Activated CD4-positive, alpha-beta memory T cell treated with anti-CD3 and anti-CD28 coated beads for 36 hours (primary cell): ENCODE data around the gene PRDX1. TPM values are rescaled to one million over a fixed set of nuclear protein-coding genes. Genes with fewer than 3 reads are reported as not detected.

ENCODE experiments used
- CTCF ChIA-PET: fragments of 350-600 bp; sonication (Branson Sonifier 250); formaldehyde crosslinking; loops from one replicate; lab custom pipeline; 2021; ENCODE audit warnings: antibody characterized with exemption, inconsistent platforms; lab: Charles Lee
- POLR2A ChIA-PET: fragments of 350-600 bp; sonication (Branson Sonifier 250); formaldehyde crosslinking; loops from one replicate; lab custom pipeline; 2021; ENCODE audit warnings: antibody characterized with exemption; lab: Charles Lee
- DNase-seq: peaks from one replicate; pipeline ENCODE4 v3.0.0-alpha.2; 2020
- H3K27ac Mint-ChIP-seq: one replicate; pipeline ENCODE4 v1.8.0; 2021; ENCODE audit warnings: mixed read lengths
- H3K27me3 Mint-ChIP-seq: one replicate; pipeline ENCODE4 v1.8.0; 2021; ENCODE audit warnings: mixed read lengths
- H3K36me3 Mint-ChIP-seq: one replicate; pipeline ENCODE4 v1.8.0; 2021; ENCODE audit warnings: mixed read lengths
- H3K4me1 Mint-ChIP-seq: one replicate; pipeline ENCODE4 v1.8.0; 2021; ENCODE audit warnings: low read depth, mixed read lengths
- H3K4me3 Mint-ChIP-seq: one replicate; pipeline ENCODE4 v1.8.0; 2021; ENCODE audit warnings: mild to moderate bottlenecking, mixed read lengths
- H3K9me3 Mint-ChIP-seq: one replicate; pipeline ENCODE4 v1.8.0; 2021; ENCODE audit warnings: mixed read lengths
- intact Hi-C: fragments of 100-400 bp; cut with micrococcal nuclease; formaldehyde crosslinking; loops from one replicate; pipeline ENCODE4 v1.15.1; 2023
- total RNA-seq, 2 experiments: library from RNA; stranded (reverse); gene quantifications; one replicate each; pipeline ENCODE4 v1.2.3, GENCODE V29; 2021

Gene PRDX1
- total RNA-seq, 2 experiments from 2014 or later = 479 to 481 TPM

DNA sequence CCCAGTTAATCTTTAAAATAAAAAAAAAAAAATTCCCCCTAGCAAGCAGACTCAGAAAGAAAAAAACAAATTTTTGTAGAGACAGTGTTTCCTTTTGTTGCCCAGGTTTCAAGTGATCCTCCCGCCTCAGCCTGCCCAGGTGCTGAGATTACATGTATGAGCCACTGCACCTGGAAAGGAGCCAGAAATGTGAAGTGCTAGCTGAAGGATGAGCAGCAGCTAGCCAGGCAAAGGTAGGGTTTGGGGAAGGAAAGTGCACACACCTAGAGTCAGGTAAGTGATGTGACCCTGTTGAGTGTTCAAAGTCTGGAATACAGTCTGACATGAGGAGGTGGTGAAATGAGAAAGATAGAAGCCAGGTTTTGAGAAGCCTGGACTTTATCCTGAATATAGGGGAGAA lies 30.6 kb upstream of the PRDX1 start:
- H3K27me3 Mint-ChIP-seq = no peaks in the 10 kb centered on the region

DNA sequence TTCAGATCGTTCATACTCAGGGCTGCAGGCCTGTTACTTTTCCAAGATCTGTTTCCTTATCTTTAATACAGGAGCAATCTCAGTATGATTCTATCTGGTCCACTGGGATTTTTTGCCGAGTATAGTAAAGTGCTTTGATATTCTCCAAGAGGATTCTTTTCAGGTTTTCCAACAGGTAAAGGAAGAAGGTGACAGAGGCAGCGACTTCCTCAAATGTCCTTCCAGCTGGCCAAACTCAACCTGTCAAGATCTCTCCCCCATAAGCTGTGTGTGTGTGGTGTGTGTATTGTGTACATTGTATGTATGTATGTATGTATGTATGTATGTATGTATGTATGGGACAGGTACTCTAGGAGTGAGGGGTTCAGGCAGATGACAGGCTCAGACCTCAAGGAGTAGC lies 30.0 kb upstream of the PRDX1 start:
- ChIA-PET CTCF (interaction anchor here (0.8 to 2.2 kb wide), 9 partner anchors 16 to 248 kb away, joined by 3 to 22 read pairs (median 3); partner anchors contain the start of genes NASP and PRDX1), POLR2A (interaction anchor here (0.6 to 2.1 kb wide), 9 partner anchors 16 to 212 kb away, joined by 3 to 42 read pairs (median 6); partner anchors contain the start of genes CCDC163, MMACHC, NASP and PRDX1)
- no peak for DNase-seq
- Mint-ChIP-seq H3K27ac (peak overlapping the region; percentile 91), H3K36me3 (peaks cover 13% of the 10 kb centered on the region), H3K27me3 (no peaks in the 10 kb centered on the region), H3K4me1 (peaks cover 23% of the 10 kb centered on the region), H3K4me3 (peak overlapping the region; percentile 94), H3K9me3 (no peaks in the 10 kb centered on the region)
- intact Hi-C loops = loop anchor here (1.0 to 2.0 kb wide), 4 partner anchors 19 to 51 kb away; partner anchors contain the start of genes CCDC163 and MMACHC

More for the DNA sequence above, 30.6 kb upstream of the PRDX1 start:
- CTCF ChIA-PET = interaction anchor here (1.4 to 2.2 kb wide), 3 partner anchors 17 to 40 kb away, joined by 3 to 22 read pairs (median 13); no protein-coding TSS in a partner anchor
- Mint-ChIP-seq H3K36me3 (peaks cover 13% of the 10 kb centered on the region), H3K27ac (no peak overlapping the region), H3K4me3 (peak overlapping the region; percentile 94), H3K4me1 (peaks cover 25% of the 10 kb centered on the region), H3K9me3 (no peaks in the 10 kb centered on the region)
- DNase-seq = peak; percentile 33
- POLR2A ChIA-PET = no interaction called here
- intact Hi-C loops = no loop called here

DNA sequence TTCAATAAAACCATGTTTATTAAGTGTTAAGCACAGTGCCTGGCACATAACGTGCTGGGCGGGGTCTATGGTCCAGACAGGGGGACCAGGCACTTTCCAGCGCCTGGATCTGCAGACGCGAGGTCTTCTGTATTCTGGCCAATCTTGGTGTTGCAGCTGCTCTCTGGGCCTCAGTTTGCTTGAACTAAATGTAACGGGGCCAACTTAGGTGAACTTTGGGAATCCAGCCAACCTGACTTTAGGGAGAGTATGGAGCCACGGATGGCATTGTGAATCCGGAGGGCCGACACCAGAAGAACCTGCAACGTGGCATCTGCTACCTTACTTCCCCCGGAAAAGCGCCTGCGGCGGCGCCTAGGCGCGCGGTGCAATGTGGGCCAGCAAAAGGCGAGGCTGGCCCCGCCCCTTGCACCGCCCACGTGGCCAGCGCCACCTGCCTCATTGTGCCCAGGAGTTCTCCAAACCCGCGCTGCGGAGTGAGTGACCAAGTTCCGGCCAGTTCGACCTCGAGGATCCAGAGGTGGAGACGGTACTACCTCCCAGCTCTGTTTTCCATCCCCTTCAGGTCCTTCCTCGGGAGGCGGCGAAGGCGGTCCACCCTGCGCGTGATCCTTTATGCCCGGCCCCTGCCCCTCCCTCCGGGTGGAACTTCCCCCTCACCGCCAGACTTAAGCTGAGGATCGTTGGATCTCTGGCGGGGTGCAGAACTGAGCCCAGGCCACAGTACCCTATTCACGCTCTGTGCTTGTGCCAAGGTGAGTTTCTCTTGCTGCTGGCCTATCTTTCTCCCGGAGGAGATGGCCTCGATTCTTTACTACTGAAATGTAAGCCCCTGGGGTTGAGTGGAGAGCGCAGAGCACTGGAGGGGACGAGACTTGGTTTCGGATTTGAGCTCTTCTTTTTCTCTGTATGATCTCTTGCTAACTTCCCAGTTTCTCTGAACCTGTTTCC lies 29.0 kb upstream of the PRDX1 start, which contains the start of gene AKR1A1:
Gene AKR1A1 (plus strand): TSS at position 426 of the 951 bp plus-strand sequence. CDS start 10,969 bp downstream, outside the sequence.
- Mint-ChIP-seq H3K4me1 (peaks cover 19% of the 10 kb centered on the region), H3K36me3 (peaks cover 10% of the 10 kb centered on the region), H3K4me3 (peak within 1 kb of the TSS; percentile 94), H3K9me3 (no peaks in the 10 kb centered on the region), H3K27me3 (no peaks in the 10 kb centered on the region), H3K27ac (peak within 1 kb of the TSS; percentile 91)
- ChIA-PET CTCF (interaction anchor here (0.8 to 2.2 kb wide), 11 partner anchors 10 to 247 kb away, joined by 3 to 22 read pairs (median 3); partner anchors contain the start of genes NASP and PRDX1), POLR2A (interaction anchor here (0.6 to 2.1 kb wide), 10 partner anchors 17 to 211 kb away, joined by 3 to 42 read pairs (median 6); partner anchors contain the start of genes CCDC163, MMACHC, NASP and PRDX1)
- intact Hi-C loops = loop anchor here (1.0 to 2.0 kb wide), 4 partner anchors 20 to 50 kb away; partner anchors contain the start of genes CCDC163 and MMACHC
- DNase-seq = peak; percentile 92

DNA sequence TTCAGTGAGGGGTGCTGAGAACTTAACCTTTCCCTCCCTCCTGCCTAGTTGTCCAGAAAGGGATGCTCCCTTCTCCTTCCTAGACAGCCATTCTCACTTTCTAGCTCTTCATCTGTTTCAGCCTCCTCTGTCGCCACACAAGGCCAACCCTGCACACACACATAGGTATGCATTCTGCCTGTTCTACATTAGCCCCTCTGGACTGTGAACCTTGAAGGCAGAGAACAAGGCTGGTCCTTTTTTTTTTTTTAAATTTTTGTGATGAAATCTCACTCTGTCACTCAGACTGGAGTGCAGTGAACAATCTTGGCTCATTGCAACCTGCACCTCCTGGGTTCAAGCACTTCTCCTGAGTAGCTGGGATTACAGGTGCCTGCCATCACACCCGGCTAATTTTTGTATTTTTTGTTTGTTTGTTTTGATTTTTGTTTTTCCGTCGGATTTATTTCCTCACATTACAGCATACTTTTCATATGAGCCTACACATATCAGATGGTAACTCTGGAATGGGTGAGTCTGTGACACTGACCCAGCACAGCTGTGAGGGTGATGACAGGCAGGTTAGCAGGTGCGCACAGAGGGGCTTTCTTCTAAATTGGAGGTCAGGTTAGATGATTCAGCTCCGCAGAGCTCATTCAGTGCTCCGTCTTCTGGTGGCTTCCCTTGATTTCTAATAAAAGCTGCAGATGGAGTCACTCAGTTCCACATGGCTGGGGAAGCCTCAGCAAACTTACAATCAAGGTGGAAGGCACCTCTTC lies 24.0 kb upstream of the PRDX1 start:
- H3K4me3 Mint-ChIP-seq = no peak overlapping the region
- intact Hi-C loops = no loop called here
- H3K9me3 Mint-ChIP-seq = no peaks in the 10 kb centered on the region
- H3K4me1 Mint-ChIP-seq = peaks cover 29% of the 10 kb centered on the region
- H3K27ac Mint-ChIP-seq = no peak overlapping the region
- POLR2A ChIA-PET = interaction anchor here (0.6 to 3.6 kb wide), 7 partner anchors 22 to 824 kb away, joined by 3 to 50 read pairs (median 3); partner anchors contain the start of genes CCDC163, MMACHC and PRDX1
- CTCF ChIA-PET = interaction anchor here (1.7 to 2.6 kb wide), 3 partner anchors 24 to 52 kb away, joined by 3 to 18 read pairs (median 14); no protein-coding TSS in a partner anchor
- no peaks in the 10 kb centered on the region for H3K27me3 Mint-ChIP-seq
- DNase-seq = no peak
- no peaks in the 10 kb centered on the region for H3K36me3 Mint-ChIP-seq

DNA sequence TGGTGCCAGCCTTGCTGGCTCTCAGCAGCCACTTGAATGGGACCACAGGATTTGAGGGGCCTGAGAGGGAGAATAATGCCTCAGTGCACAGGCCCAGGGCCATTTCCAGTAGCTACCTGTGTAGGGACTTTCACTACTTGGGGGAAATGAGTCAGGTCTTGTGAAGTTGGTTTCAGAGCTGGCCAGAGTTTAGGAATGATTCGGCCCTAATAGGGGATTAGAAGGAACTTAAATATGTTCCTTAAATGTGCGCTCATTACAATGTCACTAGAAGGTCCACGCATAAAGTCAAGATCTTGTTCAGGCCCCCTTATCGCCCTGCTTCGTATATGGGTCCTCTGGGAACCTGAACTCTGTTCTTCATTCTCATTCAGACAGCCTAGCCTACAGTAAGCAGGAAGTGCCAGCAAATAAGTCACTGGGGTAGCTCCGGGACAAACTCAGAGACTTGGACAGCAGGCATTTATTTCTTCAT lies 23.4 kb upstream of the PRDX1 start:
- Mint-ChIP-seq H3K4me3 (peak overlapping the region; percentile 6), H3K27ac (peak overlapping the region; percentile 40), H3K36me3 (no peaks in the 10 kb centered on the region), H3K27me3 (no peaks in the 10 kb centered on the region), H3K9me3 (no peaks in the 10 kb centered on the region), H3K4me1 (peaks cover 26% of the 10 kb centered on the region)
- DNase-seq = peak; percentile 50
- ChIA-PET CTCF (interaction anchor here (0.9 to 2.6 kb wide), 4 partner anchors 25 to 110 kb away, joined by 3 to 18 read pairs (median 8); no protein-coding TSS in a partner anchor), POLR2A (interaction anchor here (0.6 to 3.6 kb wide), 7 partner anchors 22 to 823 kb away, joined by 3 to 50 read pairs (median 3); partner anchors contain the start of genes CCDC163, MMACHC and PRDX1)
- intact Hi-C loops = no loop called here

DNA sequence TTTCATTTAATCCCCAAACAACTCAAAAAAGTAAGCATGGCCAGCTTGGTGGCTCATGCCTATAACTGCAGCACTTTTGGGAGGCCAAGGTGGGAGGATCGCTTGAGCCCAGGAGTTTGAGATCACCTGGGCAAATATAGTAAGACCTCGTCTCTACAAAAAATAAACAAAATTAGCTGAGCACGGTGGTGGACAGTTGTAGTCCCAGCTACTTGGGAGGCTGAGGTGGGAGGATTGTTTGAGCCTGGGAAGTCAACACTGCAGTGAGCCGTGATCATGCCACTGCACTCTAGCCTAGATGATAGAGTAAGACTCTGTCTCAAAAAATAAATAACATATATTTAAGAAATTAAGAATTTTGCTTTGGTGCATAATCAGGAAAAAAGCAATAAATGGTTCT lies 22.8 kb upstream of the PRDX1 start:
- H3K27ac Mint-ChIP-seq = peak overlapping the region; percentile 60
- no peak overlapping the region for H3K4me3 Mint-ChIP-seq
- H3K27me3 Mint-ChIP-seq = no peaks in the 10 kb centered on the region
- no peaks in the 10 kb centered on the region for H3K9me3 Mint-ChIP-seq
- DNase-seq = no peak
- ChIA-PET CTCF (interaction anchor here (0.9 to 2.6 kb wide), 7 partner anchors 23 to 111 kb away, joined by 3 to 18 read pairs (median 4); partner anchors contain the start of gene PRDX1), POLR2A (interaction anchor here (1.0 to 3.6 kb wide), 4 partner anchors 21 to 41 kb away, joined by 3 to 50 read pairs (median 6); partner anchors contain the start of gene PRDX1)
- peaks cover 26% of the 10 kb centered on the region for H3K4me1 Mint-ChIP-seq
- intact Hi-C loops = loop anchor here (5.0 kb wide), 1 partner anchor 38 kb away; the partner anchor contains the start of gene NASP
- H3K36me3 Mint-ChIP-seq = no peaks in the 10 kb centered on the region

DNA sequence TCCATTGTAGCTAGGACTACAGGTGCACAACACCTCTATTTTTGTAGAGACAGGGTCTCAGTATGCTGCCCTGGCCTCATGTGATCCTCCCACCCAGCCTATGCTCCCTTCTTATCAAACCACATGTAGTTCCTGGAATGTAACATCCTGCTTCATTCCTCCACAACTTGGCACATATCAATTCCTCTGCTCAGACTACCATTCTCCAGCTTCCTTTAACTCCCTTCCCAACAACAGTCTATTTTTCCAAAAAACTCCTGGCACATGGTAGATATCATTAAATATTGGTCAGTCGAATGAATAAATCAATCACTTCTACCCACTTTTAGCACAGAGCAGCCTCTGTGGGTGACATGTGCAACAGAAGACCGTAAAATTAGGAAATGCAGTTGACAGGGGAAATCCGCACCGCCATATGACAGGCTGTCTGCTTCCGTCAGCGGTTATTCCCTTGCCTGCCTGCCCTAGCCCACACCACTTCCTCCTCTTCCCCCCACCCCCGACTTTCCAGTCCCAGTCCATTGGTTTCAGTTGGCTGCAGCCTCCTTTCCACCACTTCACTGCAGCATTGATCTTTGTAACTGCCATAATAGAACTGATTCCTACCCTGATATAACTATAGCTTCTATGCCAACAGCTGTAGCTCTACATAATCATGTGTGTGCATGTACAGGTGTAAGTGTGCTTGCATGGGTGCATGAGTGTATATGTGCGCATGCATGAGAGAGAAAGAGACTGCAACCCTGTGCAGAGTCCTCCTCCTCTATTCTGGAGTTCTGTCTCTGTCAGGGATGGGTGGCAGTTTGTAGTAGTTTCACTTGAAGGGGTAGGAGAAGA lies 22.1 kb upstream of the PRDX1 start:
- Mint-ChIP-seq H3K4me3 (peak overlapping the region; percentile 10), H3K27me3 (no peaks in the 10 kb centered on the region), H3K36me3 (no peaks in the 10 kb centered on the region), H3K27ac (peak overlapping the region; percentile 60), H3K9me3 (no peaks in the 10 kb centered on the region), H3K4me1 (peaks cover 26% of the 10 kb centered on the region)
- POLR2A ChIA-PET = interaction anchor here (1.2 to 3.6 kb wide), 3 partner anchors 20 to 41 kb away, joined by 3 to 50 read pairs (median 9); partner anchors contain the start of gene PRDX1
- CTCF ChIA-PET = interaction anchor here (0.9 to 2.6 kb wide), 8 partner anchors 22 to 111 kb away, joined by 3 to 18 read pairs (median 4); partner anchors contain the start of gene PRDX1
- intact Hi-C loops = loop anchor here (1.0 to 5.0 kb wide), 2 partner anchors 21 to 39 kb away; partner anchors contain the start of gene NASP
- peak; percentile 87 for DNase-seq

DNA sequence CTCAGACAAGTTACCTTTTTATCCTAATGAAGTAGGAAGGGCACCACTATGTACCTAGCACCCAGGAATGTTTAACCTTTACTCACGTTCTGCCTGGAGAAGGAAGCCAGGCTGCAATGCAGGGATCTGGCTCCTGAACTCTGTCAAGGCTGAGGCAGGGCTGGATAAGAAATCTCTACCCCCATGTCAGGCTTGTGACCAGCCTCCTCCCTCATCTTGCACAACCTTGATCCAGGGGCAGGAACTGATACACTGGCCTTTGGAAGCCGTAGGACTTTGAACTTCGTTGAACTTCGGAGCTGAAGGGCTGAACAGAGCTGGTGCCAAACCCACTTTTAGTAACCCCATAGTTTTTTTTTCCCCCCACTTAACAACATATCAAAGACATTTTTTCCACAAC lies 20.9 kb upstream of the PRDX1 start:
- intact Hi-C loops = loop anchor here (5.0 kb wide), 1 partner anchor 40 kb away; the partner anchor contains the start of gene NASP
- ChIA-PET CTCF (interaction anchor here (0.7 to 1.1 kb wide), 3 partner anchors 30 to 50 kb away, joined by 3 read pairs; no protein-coding TSS in a partner anchor), POLR2A (interaction anchor here (1.4 to 3.6 kb wide), 2 partner anchors 21 kb away, joined by 7 to 50 read pairs; partner anchors contain the start of gene PRDX1)
- Mint-ChIP-seq H3K9me3 (no peaks in the 10 kb centered on the region), H3K27me3 (no peaks in the 10 kb centered on the region), H3K4me3 (no peak overlapping the region), H3K36me3 (no peaks in the 10 kb centered on the region), H3K27ac (peak overlapping the region; percentile 62), H3K4me1 (peaks cover 26% of the 10 kb centered on the region)
- DNase-seq = no peak

DNA sequence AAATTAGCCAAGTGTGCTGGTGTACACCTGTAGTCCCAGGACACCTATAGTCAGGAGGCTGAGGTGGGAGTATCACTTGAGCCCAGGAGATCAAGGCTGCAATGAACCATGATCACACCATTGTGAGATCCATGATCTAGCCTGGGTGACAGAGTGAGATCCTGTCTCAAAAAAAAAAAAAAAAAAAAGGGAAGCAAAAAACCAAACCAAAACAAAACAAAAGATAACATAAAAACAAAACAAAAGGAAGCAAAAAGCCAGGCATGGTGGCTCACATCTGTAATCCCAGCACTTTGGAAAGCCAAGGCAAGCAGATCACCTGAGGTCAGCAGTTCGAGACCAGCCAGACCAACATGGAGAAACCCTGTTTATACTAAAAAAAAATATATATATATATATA lies 19.5 kb upstream of the PRDX1 start:
- Mint-ChIP-seq H3K9me3 (no peaks in the 10 kb centered on the region), H3K27ac (no peak overlapping the region), H3K36me3 (no peaks in the 10 kb centered on the region), H3K4me1 (peaks cover 35% of the 10 kb centered on the region), H3K27me3 (no peaks in the 10 kb centered on the region), H3K4me3 (no peak overlapping the region)
- intact Hi-C loops = loop anchor here (5.0 kb wide), 1 partner anchor 41 kb away; the partner anchor contains the start of gene NASP
- no peak for DNase-seq
- ChIA-PET POLR2A (interaction anchor here (1.4 kb wide), 1 partner anchor 20 kb away, joined by 7 read pairs; the partner anchor contains the start of gene PRDX1), CTCF (interaction anchor here (1.1 kb wide), 1 partner anchor 29 kb away, joined by 3 read pairs; no protein-coding TSS in a partner anchor)
